Measurements from ENCODE around the gene ERBB4.

GRCh38 chr2:211463397-211463796 is 1075.2 kb downstream of the ERBB4 start:
- TF ChIP-seq CTCF (IDR thresholded peaks at IDR 0.05) (no peak), POLR2A (IDR thresholded peaks at IDR 0.05) (no peak)

Data from breast epithelium (tissue), 3 donors.